Mucosa of descending colon (tissue), 3 donors: ENCODE results near the gene CNTNAP2. TPM values are rescaled to one million over a fixed set of nuclear protein-coding genes. Genes with fewer than 3 reads are reported as not detected.
"Not testable (repeated sequence)": the region's sequence is repeated elsewhere in the genome, so short reads cannot be mapped to it uniquely, and the experiment has no call there.

Source experiments
- ATAC-seq: fragments of 200-7000 bp; cut with Tn5 transposase; one replicate; pipeline ENCODE4 v1.9.1; 2020; ENCODE audit warnings: mild to moderate bottlenecking, moderate library complexity
- DNase-seq, 3 donors: peaks; one replicate each; pipeline ENCODE4 v3.0.0-alpha.2; 2020
- H3K36me3 ChIP-seq: fragments of 200-600 bp; one replicate; pipeline ENCODE4 v1.8.0; 2021; ENCODE audit warnings: low read depth, mild to moderate bottlenecking
- H3K4me1 ChIP-seq: fragments of 200-600 bp; one replicate; pipeline ENCODE4 v1.8.0; 2021; ENCODE audit warnings: low read depth, mild to moderate bottlenecking
- H3K4me3 ChIP-seq: fragments of 200-600 bp; one replicate; pipeline ENCODE4 v1.8.0; 2021; ENCODE audit warnings: mild to moderate bottlenecking
- H3K9me3 ChIP-seq: fragments of 200-600 bp; one replicate; pipeline ENCODE4 v1.8.0; 2021; ENCODE audit warnings: mild to moderate bottlenecking
- CTCF ChIP-seq: fragments of 200-600 bp; IDR thresholded peaks from one replicate; pipeline ENCODE4 v1.8.0; 2022; ENCODE audit warnings: antibody characterized with exemption, mild to moderate bottlenecking
- intact Hi-C, 2 donors: fragments of 100-400 bp; cut with DNase I in 1 of 2; cut with micrococcal nuclease in 1 of 2; formaldehyde crosslinking; loops; one replicate each; pipeline versions ENCODE4 v1.11.0 to v1.11.1; 2022; cut with DNase I, micrococcal nuclease
- total RNA-seq, 3 donors: library from RNA; stranded (reverse); fragmentation: NEBNext Ultra II Directional in 2 of 3; extraction: Animal tissue kit (Norgen Biotek cat#: 25700) in 2 of 3; gene quantifications; one replicate each; pipeline versions ENCODE4 v1.2.1 to v1.2.4, GENCODE V29; 2021 to 2023
- donor health status: DM: no; HTN: no; CAD: no; lungs with moderate emphysema.
- donor health status: DM: no; HTN: no; CAD: no.
- donor health status: DM: no; HTN: yes; CAD: no.

The CNTNAP2 gene
- total RNA-seq, 3 donors from 2014 or later: 3.1 to 5.9 (median 4.2) TPM

GRCh38 chr7:147731311-147731710 is 1614.7 kb downstream of the CNTNAP2 start:
- Histone ChIP-seq H3K4me1 (no peaks in the 10 kb centered on the region), H3K36me3 (no peaks in the 10 kb centered on the region), H3K4me3 (no peak overlapping the region), H3K9me3 (no peaks in the 10 kb centered on the region)
- intact Hi-C loops: no loop called here
- TF ChIP-seq CTCF: no peak
- no peak for ATAC-seq
- DNase-seq: no peak

- H3K36me3 ChIP-seq, ATAC-seq, H3K4me3 ChIP-seq, H3K4me1 ChIP-seq, DNase-seq, intact Hi-C loops, H3K9me3 ChIP-seq: not testable (repeated sequence)
These were observed 1621.1 kb downstream of the CNTNAP2 start for GRCh38 chr7:147737559-147738214.

- ATAC-seq (no peak), DNase-seq (no peak)
- H3K4me1 ChIP-seq: no peaks in the 10 kb centered on the region
- TF ChIP-seq CTCF: no peak
- H3K36me3 ChIP-seq: no peaks in the 10 kb centered on the region
- intact Hi-C loops: no loop called here
- H3K4me3 ChIP-seq: no peak overlapping the region
- H3K9me3 ChIP-seq: no peaks in the 10 kb centered on the region
These were observed 1625.7 kb downstream of the CNTNAP2 start for GRCh38 chr7:147742301-147742700.

- no peak for TF ChIP-seq CTCF
- no peaks in the 10 kb centered on the region for H3K36me3 ChIP-seq
- intact Hi-C loops: no loop called here
- no peak overlapping the region for H3K4me3 ChIP-seq
- H3K9me3 ChIP-seq: no peaks in the 10 kb centered on the region
- H3K4me1 ChIP-seq: no peaks in the 10 kb centered on the region
- DNase-seq (no peak), ATAC-seq (no peak)
These were observed 1639.7 kb downstream of the CNTNAP2 start for GRCh38 chr7:147756300-147756699.

GRCh38 chr7:147759327-147759943 is 1642.8 kb downstream of the CNTNAP2 start:
- ATAC-seq (no peak), DNase-seq (no peak)
- intact Hi-C loops: no loop called here
- Histone ChIP-seq H3K9me3 (no peaks in the 10 kb centered on the region), H3K4me1 (no peaks in the 10 kb centered on the region), H3K4me3 (no peak overlapping the region), H3K36me3 (no peaks in the 10 kb centered on the region)
- TF ChIP-seq CTCF: no peak

GRCh38 chr7:147765301-147765700 is 1648.7 kb downstream of the CNTNAP2 start:
- intact Hi-C loops: no loop called here
- no peaks in the 10 kb centered on the region for H3K36me3 ChIP-seq
- ATAC-seq (no peak), DNase-seq (no peak)
- H3K9me3 ChIP-seq: no peaks in the 10 kb centered on the region
- TF ChIP-seq CTCF: no peak
- H3K4me1 ChIP-seq: no peaks in the 10 kb centered on the region
- no peak overlapping the region for H3K4me3 ChIP-seq
